GM12891 (cell line): ENCODE results near the gene BCL7A.

Experiments used
- PAX5 ChIP-seq: IDR thresholded peaks from 2 replicates; pipeline ENCODE4 v1.6.1; 2011; ENCODE audit warnings: low read length, moderate library complexity, mild to moderate bottlenecking; ENCODE audit not compliant: insufficient read depth, severe bottlenecking
- POLR2A ChIP-seq: IDR thresholded peaks from 2 replicates; pipeline ENCODE4 v1.6.1; 2011; ENCODE audit warnings: low read depth, low read length, control low read depth
- POLR2AphosphoS5 ChIP-seq: IDR thresholded peaks from 2 replicates; pipeline ENCODE4 v1.6.1; 2011; ENCODE audit warnings: low read depth, low read length, control low read depth
- POU2F2 ChIP-seq: IDR thresholded peaks from 2 replicates; pipeline ENCODE4 v1.6.1; 2011; ENCODE audit warnings: low read depth, mild to moderate bottlenecking, control low read depth, low read length, moderate library complexity
- SPI1 ChIP-seq: IDR thresholded peaks from 2 replicates; pipeline ENCODE4 v1.6.1; 2011; ENCODE audit warnings: low read depth, low read length, control low read depth
- TAF1 ChIP-seq: IDR thresholded peaks from 2 replicates; pipeline ENCODE4 v1.6.1; 2011; ENCODE audit warnings: low read depth, low read length, control low read depth

GRCh38 chr12:122003651-122004611 lies 17.8 kb upstream of the BCL7A start:
- TF ChIP-seq POLR2A (no peak), POU2F2 (no peak), POLR2AphosphoS5 (no peak), TAF1 (no peak), SPI1 (no peak), PAX5 (no peak)
